Neuronal stem cell (in vitro differentiated cells): ENCODE data around the gene SMIM7.

Experiments
- DNase-seq: peaks from one replicate; pipeline ENCODE4 v3.0.0-alpha.2; 2013; ENCODE audit warnings: low spot score
- H2AFZ ChIP-seq: one replicate; pipeline ENCODE4 v1.6.1; 2013; ENCODE audit warnings: mild to moderate bottlenecking, low read length, inconsistent platforms
- H2AK5ac ChIP-seq: 2 replicates; pipeline ENCODE4 v1.6.1; 2013; ENCODE audit warnings: low read depth, mild to moderate bottlenecking, inconsistent platforms, low read length, moderate library complexity, mixed read lengths
- H2BK120ac ChIP-seq: 2 replicates; pipeline ENCODE4 v1.6.1; 2013; ENCODE audit warnings: low read depth, mild to moderate bottlenecking, inconsistent platforms, low read length, moderate library complexity, mixed read lengths
- H2BK12ac ChIP-seq: one replicate; pipeline ENCODE4 v1.6.1; 2013; ENCODE audit warnings: low read length, inconsistent platforms
- H2BK15ac ChIP-seq: 2 replicates; pipeline ENCODE4 v1.6.1; 2013; ENCODE audit warnings: mild to moderate bottlenecking, low read length, inconsistent platforms, mixed read lengths
- H2BK5ac ChIP-seq: one replicate; pipeline ENCODE4 v1.6.1; 2013; ENCODE audit warnings: inconsistent platforms, mild to moderate bottlenecking, low read length, moderate library complexity
- H3K14ac ChIP-seq: one replicate; pipeline ENCODE4 v1.6.1; 2013; ENCODE audit warnings: low read length, inconsistent platforms
- H3K18ac ChIP-seq: 2 replicates; pipeline ENCODE4 v1.6.1; 2013; ENCODE audit warnings: low read length, inconsistent platforms
- H3K23ac ChIP-seq: 2 replicates; pipeline ENCODE4 v1.6.1; 2013; ENCODE audit warnings: low read depth, mild to moderate bottlenecking, mixed read lengths, low read length, inconsistent platforms; ENCODE audit not compliant: poor library complexity
- H3K27ac ChIP-seq: replicated peaks from 3 replicates; pipeline ENCODE4 v1.5.1; 2013; ENCODE audit warnings: low read length, inconsistent platforms
- H3K27me3 ChIP-seq, 3 experiments: 2 replicates each; pipeline ENCODE4 v1.6.1; 2013; ENCODE audit warnings: low read length in 3 of 3, mild to moderate bottlenecking in 2 of 3, inconsistent platforms in 1 of 3, low read depth in 1 of 3, mixed read lengths in 1 of 3, moderate library complexity in 1 of 3; ENCODE audit not compliant: control insufficient read depth in 3 of 3, insufficient read depth in 3 of 3
- H3K36me3 ChIP-seq, 2 donors: replicated peaks in 1 of 2; 2 replicates each; pipeline ENCODE4 v1.6.1; 2013; ENCODE audit warnings: low read length in 2 of 2; ENCODE audit not compliant: control insufficient read depth in 2 of 2, insufficient read depth in 2 of 2
- H3K4ac ChIP-seq: 2 replicates; pipeline ENCODE4 v1.6.1; 2013; ENCODE audit warnings: inconsistent platforms, mild to moderate bottlenecking, low read length, moderate library complexity
- H3K4me1 ChIP-seq, 2 donors: 1 replicate in 1 of 2; 2 replicates in 1 of 2; pipeline ENCODE4 v1.6.1; 2013; ENCODE audit warnings: low read length in 2 of 2, low read depth in 1 of 2; ENCODE audit not compliant: control insufficient read depth in 2 of 2, insufficient read depth in 1 of 2
- H3K4me2 ChIP-seq: one replicate; pipeline ENCODE4 v1.6.1; 2013; ENCODE audit warnings: mild to moderate bottlenecking, low read length, inconsistent platforms; ENCODE audit not compliant: insufficient read depth, poor library complexity, severe bottlenecking
- H3K4me3 ChIP-seq, 2 donors: 2 replicates each; pipeline ENCODE4 v1.5.1; 2013; ENCODE audit warnings: low read length in 2 of 2, mild to moderate bottlenecking in 2 of 2, inconsistent platforms in 1 of 2, moderate library complexity in 1 of 2
- H3K79me1 ChIP-seq: one replicate; pipeline ENCODE4 v1.6.1; 2013; ENCODE audit warnings: low read depth, mild to moderate bottlenecking, inconsistent platforms, low read length, moderate library complexity
- H3K9ac ChIP-seq: one replicate; pipeline ENCODE4 v1.6.1; 2013; ENCODE audit warnings: mild to moderate bottlenecking, low read depth, low read length, inconsistent platforms; ENCODE audit not compliant: poor library complexity
- H3K9me3 ChIP-seq, 2 donors: replicated peaks in 1 of 2; 2 replicates each; pipeline versions ENCODE3 to v1.6.1; 2013; ENCODE audit warnings: low read length in 2 of 2, mild to moderate bottlenecking in 2 of 2, inconsistent platforms in 1 of 2, low read depth in 1 of 2, mixed read lengths in 1 of 2, moderate library complexity in 1 of 2; ENCODE audit not compliant: control insufficient read depth in 2 of 2, insufficient read depth in 1 of 2
- H4K8ac ChIP-seq: one replicate; pipeline ENCODE4 v1.6.1; 2013; ENCODE audit warnings: low read depth, mild to moderate bottlenecking, inconsistent platforms, low read length, moderate library complexity
- H4K91ac ChIP-seq: one replicate; pipeline ENCODE4 v1.6.1; 2013; ENCODE audit warnings: low read length, low read depth, mild to moderate bottlenecking, inconsistent platforms; ENCODE audit not compliant: poor library complexity
- WGBS, 2 donors: extraction: QIAGEN DNeasy Blood & Tissue Kit; methylation state at CpG; one replicate each; pipeline ENCODE4 v1.1.7; 2013; ENCODE audit warnings: missing lambda C conversion rate in 2 of 2, mixed read lengths in 1 of 2; ENCODE audit not compliant: insufficient read length in 2 of 2, insufficient replicate concordance in 1 of 2; ENCODE audit errors: extremely low coverage in 2 of 2; 5-methylcytosine and 5-hydroxymethylcytosine counted together

SMIM7 gene

DNA sequence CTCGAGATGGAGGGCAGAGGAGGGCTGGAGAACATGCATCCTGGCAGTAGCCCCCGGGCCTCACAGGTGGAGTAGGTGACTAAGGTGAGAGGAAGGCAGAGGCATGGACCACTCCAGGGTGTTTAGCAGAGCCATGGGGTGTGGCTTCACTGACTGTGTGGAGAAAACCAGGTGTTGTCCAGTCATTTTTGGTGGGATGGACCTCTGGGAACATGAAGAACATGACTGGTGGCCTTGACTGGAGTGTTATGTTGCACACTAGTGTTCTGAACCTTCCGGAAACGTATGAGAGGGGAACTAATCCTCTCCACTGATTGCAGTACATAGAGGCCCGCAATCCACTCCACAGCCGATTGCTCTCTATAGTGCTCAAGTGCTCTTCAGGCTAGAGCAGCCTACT, 48.8 kb downstream of the SMIM7 start:
- no peak for DNase-seq
- no peak overlapping the region for H4K8ac ChIP-seq
- H3K18ac ChIP-seq, result no peak overlapping the region
- H3K4me2 ChIP-seq, result no peak overlapping the region
- H3K9ac ChIP-seq, result no peak overlapping the region
- no peaks in the 10 kb centered on the region for H3K9me3 ChIP-seq
- no peak overlapping the region for H2AK5ac ChIP-seq
- no peaks in the 10 kb centered on the region for H3K27me3 ChIP-seq
- H3K4ac ChIP-seq, result no peak overlapping the region
- H4K91ac ChIP-seq, result no peak overlapping the region
- H3K14ac ChIP-seq, result no peak overlapping the region
- H2BK5ac ChIP-seq, result no peak overlapping the region
- WGBS, 2 donors, result no CpG with 5 or more reads among the region's 6 CpGs
- no peak overlapping the region for H3K4me3 ChIP-seq
- H2AFZ ChIP-seq, result no peak overlapping the region
- H2BK120ac ChIP-seq, result no peak overlapping the region
- no peaks in the 10 kb centered on the region for H3K4me1 ChIP-seq
- H3K79me1 ChIP-seq, result peaks cover 15% of the 10 kb centered on the region
- H3K36me3 ChIP-seq, result no peaks in the 10 kb centered on the region
- no peak overlapping the region for H3K27ac ChIP-seq
- H2BK12ac ChIP-seq, result no peak overlapping the region
- H3K23ac ChIP-seq, result no peak overlapping the region
- no peak overlapping the region for H2BK15ac ChIP-seq

DNA sequence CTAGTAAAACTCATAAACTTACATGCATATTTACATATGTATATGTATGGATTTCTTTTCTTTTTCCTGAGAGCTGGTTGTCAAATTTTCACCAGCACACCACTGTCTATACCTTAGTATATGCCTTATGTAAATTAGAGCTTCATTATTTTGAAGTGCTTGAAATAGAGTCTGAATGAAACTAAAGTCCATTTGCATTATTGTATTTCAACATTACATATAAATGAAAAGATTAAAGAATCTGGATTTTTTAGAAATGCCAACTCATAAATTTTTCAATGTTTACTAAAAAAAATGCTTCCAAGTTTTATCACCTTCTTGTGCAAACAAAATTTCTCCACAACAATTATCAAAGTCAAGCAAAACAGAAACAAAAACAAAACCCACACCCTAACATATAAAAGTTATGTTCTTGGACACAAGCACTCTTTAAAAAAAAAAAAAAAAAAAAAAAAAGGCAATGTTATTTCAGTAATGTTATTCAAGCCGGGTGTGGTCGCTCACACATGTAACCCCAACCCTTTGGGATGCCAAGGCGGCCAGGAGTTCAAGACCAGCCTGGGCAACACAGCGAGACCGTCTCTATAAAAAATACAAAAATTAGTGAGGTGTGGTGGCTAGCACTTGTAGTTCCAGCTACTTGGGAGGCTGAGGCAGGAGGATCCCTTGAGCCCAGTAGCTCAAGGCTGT, 50.3 kb downstream of the SMIM7 start:
- no peak overlapping the region for H3K23ac ChIP-seq
- H4K91ac ChIP-seq, result no peak overlapping the region
- DNase-seq, result no peak
- H2AK5ac ChIP-seq, result no peak overlapping the region
- H2BK5ac ChIP-seq, result no peak overlapping the region
- no peaks in the 10 kb centered on the region for H3K4me1 ChIP-seq
- no peak overlapping the region for H3K18ac ChIP-seq
- WGBS, 2 donors, result no CpG with 5 or more reads among the region's 5 CpGs
- no peak overlapping the region for H2AFZ ChIP-seq
- no peak overlapping the region for H3K4me3 ChIP-seq
- H3K27ac ChIP-seq, result no peak overlapping the region
- H2BK15ac ChIP-seq, result no peak overlapping the region
- H3K4ac ChIP-seq, result no peak overlapping the region
- H3K14ac ChIP-seq, result no peak overlapping the region
- no peaks in the 10 kb centered on the region for H3K36me3 ChIP-seq
- H4K8ac ChIP-seq, result no peak overlapping the region
- H3K4me2 ChIP-seq, result no peak overlapping the region
- no peak overlapping the region for H2BK120ac ChIP-seq
- no peak overlapping the region for H2BK12ac ChIP-seq
- peaks cover 20% of the 10 kb centered on the region for H3K79me1 ChIP-seq
- H3K9me3 ChIP-seq, result no peaks in the 10 kb centered on the region
- H3K9ac ChIP-seq, result no peak overlapping the region
- no peaks in the 10 kb centered on the region for H3K27me3 ChIP-seq

DNA sequence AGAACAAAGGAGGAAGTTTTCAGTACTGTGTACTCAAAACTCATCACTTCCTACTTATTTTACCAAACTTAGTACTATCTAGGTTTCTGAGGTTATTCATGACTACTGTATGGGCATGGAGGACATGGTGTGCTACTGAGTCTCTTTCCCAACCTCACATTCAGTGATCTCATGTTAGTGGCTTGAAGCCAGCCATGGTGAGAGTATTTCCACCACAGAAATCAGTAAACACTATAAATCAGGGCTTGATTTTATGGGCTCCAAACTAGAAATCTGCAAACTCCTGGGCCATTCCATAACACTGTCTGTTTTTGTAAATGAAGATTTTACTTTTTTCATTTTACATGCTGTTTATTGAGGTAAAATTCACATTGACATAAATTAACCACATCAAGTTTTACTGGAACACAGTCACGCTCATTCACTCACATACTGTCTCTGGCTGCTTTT, 51.6 kb downstream of the SMIM7 start:
- H3K4me3 ChIP-seq, result no peak overlapping the region
- H3K14ac ChIP-seq, result no peak overlapping the region

DNA sequence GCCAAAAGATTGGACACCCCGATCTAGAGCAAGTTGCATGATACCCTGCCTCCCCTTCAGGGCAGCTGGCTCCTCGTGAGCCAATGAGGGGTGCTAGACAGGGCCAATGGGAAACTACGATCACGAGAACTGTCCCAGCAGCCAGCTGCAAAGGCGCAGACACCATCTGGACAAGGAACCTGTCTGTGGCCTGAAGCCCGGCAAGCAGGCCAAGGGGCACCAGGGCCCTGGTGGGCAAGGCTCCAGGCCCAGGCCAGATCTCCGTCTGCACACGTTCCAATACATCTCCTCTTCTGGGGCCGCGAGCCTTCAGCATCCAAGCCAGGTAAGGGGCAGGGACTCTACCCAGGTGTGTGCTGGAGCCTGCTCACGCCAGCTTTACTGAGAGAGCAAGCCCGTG, 52.1 kb downstream of the SMIM7 start:
- WGBS, 2 donors, result no CpG with 5 or more reads among the region's 12 CpGs
- no peak overlapping the region for H3K4ac ChIP-seq
- H4K91ac ChIP-seq, result no peak overlapping the region
- H3K4me1 ChIP-seq, result no peaks in the 10 kb centered on the region
- H2BK12ac ChIP-seq, result no peak overlapping the region
- no peak overlapping the region for H3K9ac ChIP-seq
- H2BK120ac ChIP-seq, result no peak overlapping the region
- no peak overlapping the region for H3K18ac ChIP-seq
- H4K8ac ChIP-seq, result no peak overlapping the region
- H3K79me1 ChIP-seq, result peaks cover 28% of the 10 kb centered on the region
- H3K36me3 ChIP-seq, result no peaks in the 10 kb centered on the region
- no peak overlapping the region for H2BK15ac ChIP-seq
- no peak overlapping the region for H3K27ac ChIP-seq
- no peak for DNase-seq
- no peak overlapping the region for H2BK5ac ChIP-seq
- no peak overlapping the region for H3K4me2 ChIP-seq
- H3K27me3 ChIP-seq, result no peaks in the 10 kb centered on the region
- no peaks in the 10 kb centered on the region for H3K9me3 ChIP-seq
- H2AK5ac ChIP-seq, result no peak overlapping the region
- H2AFZ ChIP-seq, result no peak overlapping the region
- no peak overlapping the region for H3K14ac ChIP-seq
- no peak overlapping the region for H3K4me3 ChIP-seq
- H3K23ac ChIP-seq, result no peak overlapping the region

More for the DNA sequence above, 51.6 kb downstream of the SMIM7 start:
- Histone ChIP-seq H2BK120ac (no peak overlapping the region), H3K4me2 (no peak overlapping the region), H3K79me1 (peaks cover 26% of the 10 kb centered on the region), H3K27ac (no peak overlapping the region), H3K23ac (no peak overlapping the region), H3K36me3 (no peaks in the 10 kb centered on the region), H2BK15ac (no peak overlapping the region), H4K91ac (no peak overlapping the region), H3K9me3 (no peaks in the 10 kb centered on the region), H2BK5ac (no peak overlapping the region), H4K8ac (no peak overlapping the region), H3K4ac (no peak overlapping the region), H2AK5ac (no peak overlapping the region), H3K18ac (no peak overlapping the region), H2AFZ (no peak overlapping the region), H3K27me3 (no peaks in the 10 kb centered on the region), H3K9ac (no peak overlapping the region), H2BK12ac (no peak overlapping the region), H3K4me1 (no peaks in the 10 kb centered on the region)
- WGBS, 2 donors, result no CpG with 5 or more reads among the region's 1 CpG
- no peak for DNase-seq
